Activated T-helper 1 cell treated with anti-CD3 and anti-CD28 coated beads, Interleukin-12 subunit alpha, Interleukin-12 subunit beta, Interleukin-2, Interleukin-4 antibody, amounts not matched to agents 30 ng/mL and 10 ng/mL and 1 ng/mL, durations not matched to agents 14 hours and 24 hours and 36 hours (primary cell): ENCODE data around the gene ERGIC2. TPM values are rescaled to one million over a fixed set of nuclear protein-coding genes. Genes with fewer than 3 reads are reported as not detected.
"Not testable (repeated sequence)": the region's sequence is repeated elsewhere in the genome, so short reads cannot be mapped to it uniquely, and the experiment has no call there.

Source experiments
- DNase-seq: peaks from one replicate; pipeline ENCODE4 v3.0.0; 2021; ENCODE audit warnings: low spot score
- H3K27ac Mint-ChIP-seq: one replicate; pipeline ENCODE4 v1.8.0; 2021; ENCODE audit warnings: mild to moderate bottlenecking, mixed read lengths
- H3K27me3 Mint-ChIP-seq: one replicate; pipeline ENCODE4 v1.8.0; 2022; ENCODE audit warnings: mild to moderate bottlenecking, moderate library complexity, mixed read lengths; ENCODE audit not compliant: insufficient read depth
- H3K36me3 Mint-ChIP-seq: one replicate; pipeline ENCODE4 v1.8.0; 2021; ENCODE audit warnings: low read depth, mixed read lengths
- H3K4me1 Mint-ChIP-seq: one replicate; pipeline ENCODE4 v1.8.0; 2021; ENCODE audit warnings: low read depth, mixed read lengths
- H3K4me3 Mint-ChIP-seq: one replicate; pipeline ENCODE4 v1.8.0; 2021; ENCODE audit warnings: mild to moderate bottlenecking, moderate library complexity, mixed read lengths
- H3K9me3 Mint-ChIP-seq: one replicate; pipeline ENCODE4 v1.8.0; 2021; ENCODE audit warnings: mixed read lengths
- intact Hi-C: fragments of 100-400 bp; cut with micrococcal nuclease; formaldehyde crosslinking; loops from one replicate; pipeline ENCODE4 v1.15.1; 2024
- total RNA-seq: library from RNA; stranded (reverse); gene quantifications from 2 replicates; pipeline ENCODE4 v1.2.3, GENCODE V29; 2022

ERGIC2 gene
- total RNA-seq, 1 donor from 2014 or later, result 105 TPM

DNA sequence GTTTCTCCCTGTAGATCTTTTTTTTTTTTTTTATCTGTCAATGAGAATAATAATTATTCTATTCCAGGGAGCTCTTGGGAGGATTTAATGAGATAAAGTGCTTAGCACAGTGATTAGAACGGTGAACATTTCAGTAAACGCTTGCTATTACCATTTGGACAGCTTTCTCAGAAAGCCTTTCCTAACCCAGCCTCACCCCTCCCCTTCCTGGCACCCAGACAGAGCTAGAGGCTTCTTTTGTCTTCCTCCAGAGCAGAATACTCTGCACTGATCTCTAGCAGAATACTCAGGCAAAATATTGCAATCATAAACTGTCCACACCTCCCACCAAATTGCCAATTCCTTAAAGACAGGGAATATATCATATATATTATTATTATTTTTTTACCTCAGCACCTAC, 66.6 kb downstream of the ERGIC2 start:
- H3K9me3 Mint-ChIP-seq, result no peaks in the 10 kb centered on the region
- no peak overlapping the region for H3K4me3 Mint-ChIP-seq
- H3K36me3 Mint-ChIP-seq, result no peaks in the 10 kb centered on the region
- H3K4me1 Mint-ChIP-seq, result peaks cover 11% of the 10 kb centered on the region
- DNase-seq, result no peak
- H3K27me3 Mint-ChIP-seq, result peaks cover 3% of the 10 kb centered on the region
- H3K27ac Mint-ChIP-seq, result no peak overlapping the region
- intact Hi-C loops, result no loop called here

DNA sequence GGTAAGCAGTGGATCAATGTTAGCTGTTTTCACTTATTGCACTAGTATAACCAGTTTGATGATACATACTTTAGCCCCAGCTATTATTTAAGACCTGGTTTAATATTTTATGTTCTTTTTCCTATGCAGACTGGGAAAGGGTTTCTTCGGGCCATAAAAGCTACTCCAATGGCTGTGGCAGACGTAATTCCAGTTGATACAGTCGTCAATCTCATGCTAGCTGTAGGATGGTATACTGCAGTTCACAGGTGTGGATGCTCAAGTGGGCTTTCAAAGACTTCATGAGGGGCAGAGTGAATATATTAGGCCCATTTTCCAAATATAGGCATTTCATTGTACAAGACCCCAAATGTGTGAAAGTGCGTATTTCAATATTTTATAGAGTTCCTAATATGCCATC, 70.1 kb downstream of the ERGIC2 start:
- no peaks in the 10 kb centered on the region for H3K9me3 Mint-ChIP-seq
- DNase-seq, result no peak
- H3K4me3 Mint-ChIP-seq, result no peak overlapping the region
- no peaks in the 10 kb centered on the region for H3K36me3 Mint-ChIP-seq
- H3K4me1 Mint-ChIP-seq, result no peaks in the 10 kb centered on the region
- intact Hi-C loops, result no loop called here
- peaks cover 3% of the 10 kb centered on the region for H3K27me3 Mint-ChIP-seq
- H3K27ac Mint-ChIP-seq, result no peak overlapping the region

DNA sequence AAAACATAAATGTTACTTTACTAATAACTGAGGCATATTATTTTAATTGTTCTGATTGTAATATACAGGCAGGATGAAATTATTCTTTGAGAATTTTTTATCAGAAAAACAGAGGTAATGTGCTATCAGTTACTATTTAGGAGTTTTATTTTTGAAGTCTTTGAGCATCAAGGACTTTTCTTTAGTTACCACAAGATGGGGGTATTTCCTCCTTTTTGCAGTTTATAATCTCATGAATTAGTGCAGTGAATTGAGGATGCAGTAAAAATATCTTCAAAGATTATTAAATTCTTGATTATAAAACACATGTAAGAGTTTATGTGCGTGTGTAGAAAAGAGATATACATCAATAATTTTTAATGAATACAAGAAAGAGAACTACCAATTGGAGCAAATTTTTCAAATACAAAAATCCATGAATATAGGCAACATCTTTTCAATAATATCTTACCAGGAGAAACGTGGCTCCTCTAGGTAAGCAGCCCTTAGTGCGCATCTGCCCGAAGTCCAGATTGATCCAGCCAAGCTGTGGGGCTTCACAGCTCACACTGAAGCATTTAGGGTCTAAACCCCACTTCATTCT, 71.6 kb downstream of the ERGIC2 start:
- H3K9me3 Mint-ChIP-seq, result no peaks in the 10 kb centered on the region
- DNase-seq, result no peak
- intact Hi-C loops, result no loop called here
- no peaks in the 10 kb centered on the region for H3K27me3 Mint-ChIP-seq
- no peak overlapping the region for H3K4me3 Mint-ChIP-seq
- H3K36me3 Mint-ChIP-seq, result no peaks in the 10 kb centered on the region
- H3K4me1 Mint-ChIP-seq, result no peaks in the 10 kb centered on the region
- H3K27ac Mint-ChIP-seq, result no peak overlapping the region

DNA sequence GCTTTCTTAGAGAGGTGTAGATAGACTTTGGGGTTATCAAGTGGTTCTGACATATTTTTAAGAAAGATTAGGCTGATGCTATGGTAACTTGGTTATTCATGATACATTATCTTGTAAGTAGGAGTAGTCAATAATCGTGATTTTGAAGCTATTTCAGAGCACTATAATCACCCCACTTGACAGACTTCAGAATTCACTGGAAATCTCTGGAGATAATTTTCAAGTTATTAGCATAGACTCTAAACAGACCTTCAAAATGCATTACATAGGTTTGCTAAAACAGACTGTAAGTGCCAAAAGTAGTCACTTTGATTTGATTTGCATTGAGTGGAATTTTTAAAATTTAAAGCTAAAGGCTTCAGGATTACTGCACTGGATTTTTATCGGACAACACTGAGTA, 74.3 kb downstream of the ERGIC2 start:
- no peak overlapping the region for H3K27ac Mint-ChIP-seq
- H3K4me1 Mint-ChIP-seq, result no peaks in the 10 kb centered on the region
- no peak for DNase-seq
- no peak overlapping the region for H3K4me3 Mint-ChIP-seq
- no peaks in the 10 kb centered on the region for H3K9me3 Mint-ChIP-seq
- intact Hi-C loops, result no loop called here
- H3K27me3 Mint-ChIP-seq, result no peaks in the 10 kb centered on the region
- H3K36me3 Mint-ChIP-seq, result no peaks in the 10 kb centered on the region

DNA sequence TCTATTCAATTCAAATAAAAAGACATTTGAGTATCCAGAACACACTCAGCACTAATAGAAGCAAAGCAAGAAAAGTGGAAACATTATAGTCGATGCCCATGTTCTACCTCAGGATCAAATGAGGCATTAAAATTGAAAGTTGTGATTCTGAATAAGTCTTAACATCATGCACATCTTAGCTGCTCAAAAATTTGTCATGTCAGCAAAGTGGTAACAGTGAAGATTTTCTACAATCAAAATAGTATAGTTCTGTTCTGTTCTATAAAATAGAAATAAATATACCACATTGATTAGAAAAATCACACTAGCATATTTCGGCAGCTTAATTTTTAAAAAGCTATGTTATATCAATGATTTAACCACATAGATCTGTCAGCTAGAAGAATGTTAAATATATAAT, 74.7 kb downstream of the ERGIC2 start:
- no peaks in the 10 kb centered on the region for H3K36me3 Mint-ChIP-seq
- DNase-seq, result no peak
- intact Hi-C loops, result no loop called here
- H3K4me3 Mint-ChIP-seq, result no peak overlapping the region
- no peaks in the 10 kb centered on the region for H3K9me3 Mint-ChIP-seq
- H3K4me1 Mint-ChIP-seq, result no peaks in the 10 kb centered on the region
- no peaks in the 10 kb centered on the region for H3K27me3 Mint-ChIP-seq
- no peak overlapping the region for H3K27ac Mint-ChIP-seq

DNA sequence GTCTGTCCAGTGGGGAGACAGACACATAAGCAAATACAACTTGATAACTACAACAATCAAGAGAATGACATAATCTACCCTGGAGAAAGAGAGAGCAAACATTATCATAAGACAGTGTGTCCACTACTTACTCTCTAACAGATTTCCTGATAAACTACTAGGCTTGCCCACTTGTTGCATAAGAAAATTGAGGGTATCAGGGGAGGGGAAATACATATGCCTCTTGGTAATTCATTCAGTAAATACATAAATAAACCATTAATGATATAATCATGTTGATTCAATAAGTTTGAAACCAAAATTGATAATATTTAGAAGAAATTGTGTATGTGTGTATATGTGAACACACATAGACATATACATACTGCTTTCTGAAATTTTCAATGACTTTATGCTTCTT, 76.6 kb downstream of the ERGIC2 start:
- Mint-ChIP-seq H3K27me3 (no peaks in the 10 kb centered on the region), H3K36me3 (no peaks in the 10 kb centered on the region), H3K4me3 (no peak overlapping the region), H3K27ac (no peak overlapping the region), H3K4me1 (no peaks in the 10 kb centered on the region), H3K9me3 (no peaks in the 10 kb centered on the region)
- no peak for DNase-seq
- intact Hi-C loops, result no loop called here

DNA sequence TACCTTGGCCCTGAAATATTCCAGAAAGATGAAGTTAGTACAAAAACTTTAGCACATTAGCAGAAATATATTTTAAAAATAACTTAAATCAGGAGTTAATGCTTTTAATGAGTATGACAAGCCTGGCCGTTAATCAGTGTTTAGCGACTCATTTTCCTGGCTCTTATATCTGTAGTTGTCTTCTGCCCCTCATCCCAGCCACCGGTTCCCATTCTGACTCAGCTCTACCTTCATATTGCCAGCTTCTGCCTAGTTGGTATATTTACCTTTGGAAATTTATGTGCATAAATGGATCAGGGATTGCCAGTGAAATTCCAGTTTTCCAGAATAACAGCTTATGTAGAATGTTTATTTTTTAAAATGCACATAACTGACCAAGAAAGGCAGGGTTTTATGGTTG, 79.9 kb downstream of the ERGIC2 start:
- DNase-seq, result no peak
- Mint-ChIP-seq H3K27ac (no peak overlapping the region), H3K36me3 (no peaks in the 10 kb centered on the region), H3K9me3 (no peaks in the 10 kb centered on the region), H3K27me3 (no peaks in the 10 kb centered on the region), H3K4me3 (no peak overlapping the region), H3K4me1 (no peaks in the 10 kb centered on the region)
- intact Hi-C loops, result no loop called here

DNA sequence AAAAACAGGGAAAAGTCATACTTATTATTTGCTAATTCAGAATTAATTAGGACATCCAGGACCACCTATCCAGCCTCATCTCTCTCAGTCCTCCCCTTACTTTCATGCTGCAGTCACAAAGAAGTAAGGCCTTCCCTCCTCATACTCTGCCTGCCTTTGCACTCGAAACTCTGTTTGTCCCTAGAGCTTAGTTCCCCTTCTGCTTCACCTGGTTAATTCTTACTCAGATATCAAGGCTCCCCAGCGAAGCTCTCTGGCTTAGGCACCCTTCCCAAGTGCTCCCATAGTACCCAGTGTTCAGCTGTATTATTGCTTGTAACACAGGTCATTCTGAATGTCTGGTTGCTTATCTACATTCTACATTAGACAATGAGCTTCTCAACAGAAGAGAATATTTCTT, 81.3 kb downstream of the ERGIC2 start:
- no peak for DNase-seq
- H3K4me1 Mint-ChIP-seq, result no peaks in the 10 kb centered on the region
- no peak overlapping the region for H3K27ac Mint-ChIP-seq
- intact Hi-C loops, result no loop called here
- H3K4me3 Mint-ChIP-seq, result no peak overlapping the region
- H3K36me3 Mint-ChIP-seq, result no peaks in the 10 kb centered on the region
- H3K27me3 Mint-ChIP-seq, result no peaks in the 10 kb centered on the region
- H3K9me3 Mint-ChIP-seq, result no peaks in the 10 kb centered on the region

DNA sequence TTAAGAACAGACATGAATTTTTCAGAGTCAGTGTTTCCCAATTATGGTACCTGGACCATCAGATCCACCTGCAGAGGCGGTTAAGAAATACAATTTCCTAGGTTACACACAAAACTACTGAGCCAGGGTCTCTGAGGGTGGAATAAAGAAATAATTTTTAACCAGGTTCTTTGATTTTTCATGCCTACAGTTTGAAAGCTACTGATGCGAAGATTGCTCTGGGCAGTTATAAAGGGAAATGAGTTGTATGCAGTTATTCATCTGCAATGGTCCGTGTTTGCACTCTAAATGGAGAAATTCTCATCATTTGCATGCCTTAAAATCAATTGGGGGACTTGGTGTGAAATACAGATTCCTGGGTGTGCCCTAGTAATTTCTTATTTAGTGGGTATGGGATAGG, 89.7 kb downstream of the ERGIC2 start:
- intact Hi-C loops, result no loop called here
- peaks cover 5% of the 10 kb centered on the region for H3K9me3 Mint-ChIP-seq
- DNase-seq, result no peak
- no peak overlapping the region for H3K27ac Mint-ChIP-seq
- H3K27me3 Mint-ChIP-seq, result no peaks in the 10 kb centered on the region
- H3K36me3 Mint-ChIP-seq, result no peaks in the 10 kb centered on the region
- no peaks in the 10 kb centered on the region for H3K4me1 Mint-ChIP-seq
- H3K4me3 Mint-ChIP-seq, result no peak overlapping the region

DNA sequence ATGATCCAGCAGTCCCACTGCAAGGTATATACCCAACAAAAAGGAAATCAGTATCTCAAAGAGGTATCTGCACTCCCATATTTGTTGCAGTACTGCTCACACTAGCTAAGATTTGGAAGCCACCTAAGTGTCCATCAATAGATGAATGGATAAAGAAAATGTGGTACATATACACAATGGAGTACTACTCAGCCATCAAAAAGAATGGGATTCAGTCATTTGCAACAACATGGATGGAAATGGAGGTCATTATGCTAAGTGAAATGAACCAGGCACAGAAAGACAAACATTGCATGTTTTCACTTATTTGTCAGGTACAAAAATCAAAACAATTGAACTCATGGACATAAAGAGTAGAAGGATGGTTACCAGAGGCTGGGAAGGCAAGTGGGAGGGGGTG, 90.5 kb downstream of the ERGIC2 start:
- DNase-seq, H3K4me1 Mint-ChIP-seq, H3K9me3 Mint-ChIP-seq, H3K27me3 Mint-ChIP-seq, H3K36me3 Mint-ChIP-seq, H3K4me3 Mint-ChIP-seq, intact Hi-C loops, H3K27ac Mint-ChIP-seq: not testable (repeated sequence)

DNA sequence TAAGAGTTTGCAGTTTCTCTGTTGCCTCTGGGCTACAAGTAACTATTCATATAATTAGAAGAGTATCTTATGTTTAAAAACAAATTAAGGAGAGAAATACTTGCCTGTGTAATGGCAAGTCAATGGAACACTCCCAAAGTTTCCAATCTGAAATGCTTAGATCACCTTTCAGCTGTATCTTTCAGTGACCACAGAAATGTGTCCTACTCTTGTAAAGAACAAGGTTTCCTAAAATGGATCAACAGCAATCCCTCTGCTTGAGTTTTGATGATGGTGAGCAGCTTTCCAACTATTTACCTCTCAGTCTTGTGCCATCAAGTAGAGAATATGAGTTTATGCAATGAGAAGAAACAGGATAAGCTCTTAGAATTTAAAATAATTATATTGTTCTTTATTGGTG, 92.9 kb downstream of the ERGIC2 start:
- Mint-ChIP-seq H3K9me3 (peaks cover 5% of the 10 kb centered on the region), H3K36me3 (no peaks in the 10 kb centered on the region), H3K4me3 (no peak overlapping the region), H3K4me1 (no peaks in the 10 kb centered on the region), H3K27me3 (no peaks in the 10 kb centered on the region), H3K27ac (no peak overlapping the region)
- DNase-seq, result no peak
- intact Hi-C loops, result no loop called here

DNA sequence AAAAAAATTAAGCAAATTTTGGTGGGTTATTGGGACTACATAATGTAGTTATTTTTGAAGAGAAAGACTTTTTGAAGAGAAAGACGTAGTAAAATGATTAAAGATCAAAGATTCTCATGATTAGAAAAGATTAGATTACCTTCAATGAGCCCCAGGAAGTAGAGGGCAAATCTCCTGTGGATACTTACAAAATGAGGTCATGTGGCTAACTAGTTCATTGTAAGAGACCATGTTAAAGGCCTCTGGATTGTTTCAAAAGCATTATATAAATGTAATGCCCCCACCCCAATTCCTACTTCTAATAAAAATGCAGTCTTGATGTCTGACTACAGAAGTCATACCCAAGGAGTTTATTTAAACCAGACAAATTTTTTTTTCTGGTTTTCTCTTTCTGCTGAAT, 93.3 kb downstream of the ERGIC2 start:
- no peaks in the 10 kb centered on the region for H3K27me3 Mint-ChIP-seq
- intact Hi-C loops, result no loop called here
- H3K27ac Mint-ChIP-seq, result no peak overlapping the region
- peaks cover 5% of the 10 kb centered on the region for H3K9me3 Mint-ChIP-seq
- H3K4me1 Mint-ChIP-seq, result no peaks in the 10 kb centered on the region
- no peak overlapping the region for H3K4me3 Mint-ChIP-seq
- DNase-seq, result no peak
- no peaks in the 10 kb centered on the region for H3K36me3 Mint-ChIP-seq
